PC-3 (cell line): Measurements from ENCODE around the gene MX1. TPM values are rescaled to one million over a fixed set of nuclear protein-coding genes. Genes with fewer than 3 reads are reported as not detected.

Experiments
- ATAC-seq: fragments of 200-7000 bp; cut with Tn5 transposase; 2 replicates; pipeline ENCODE4 v1.9.1; 2020; ENCODE audit warnings: mild to moderate bottlenecking, moderate library complexity
- BruUV-seq: library from RNA; stranded (reverse); fragments of 400-500 nt; replicated peaks from 2 replicates; lab custom pipeline; 2021; lab: Mats Ljungman, UMichigan
- CTCF ChIA-PET: fragments of 300-600 bp; sonication (Branson Sonifier 250); formaldehyde crosslinking; loops from one replicate; lab custom pipeline; 2022; ENCODE audit warnings: antibody characterized with exemption; lab: Charles Lee
- POLR2A ChIA-PET: fragments of 300-600 bp; sonication (Branson Sonifier 250); formaldehyde crosslinking; loops from one replicate; lab custom pipeline; 2022; ENCODE audit warnings: antibody characterized with exemption; ENCODE audit not compliant: unreplicated experiment; lab: Charles Lee
- DNase-seq: peaks from one replicate; pipeline ENCODE4 v3.0.0-alpha.2; 2015
- H2AFZ ChIP-seq: fragments of 300-600 bp; sonication (generic); 2 replicates; pipeline ENCODE4 v1.6.0; 2016; ENCODE audit warnings: antibody characterized with exemption, low read length
- H3F3A ChIP-seq: fragments of 300-600 bp; sonication (generic); one replicate; pipeline ENCODE4 v1.6.0; 2017; ENCODE audit warnings: antibody characterized with exemption, low read length, control low read depth, mild to moderate bottlenecking; ENCODE audit not compliant: unreplicated experiment
- H3K27ac ChIP-seq: fragments of 300-600 bp; sonication (generic); 2 replicates; pipeline ENCODE4 v1.5.1; 2016; ENCODE audit warnings: mild to moderate bottlenecking, low read length
- H3K27me3 ChIP-seq: fragments of 300-600 bp; sonication (generic); 2 replicates; pipeline ENCODE4 v1.6.1; 2016; ENCODE audit warnings: low read length, mixed read lengths
- H3K36me3 ChIP-seq: fragments of 300-600 bp; sonication (generic); 2 replicates; pipeline ENCODE4 v1.6.1; 2016; ENCODE audit warnings: low read depth, mixed run types, low read length, mixed read lengths
- H3K4me1 ChIP-seq: fragments of 300-600 bp; sonication (generic); 2 replicates; pipeline ENCODE4 v1.5.1; 2016; ENCODE audit warnings: low read length; ENCODE audit not compliant: insufficient read depth
- H3K4me2 ChIP-seq: fragments of 300-600 bp; sonication (generic); 2 replicates; pipeline ENCODE4 v1.6.0; 2016; ENCODE audit warnings: low read length
- H3K4me3 ChIP-seq: fragments of 300-600 bp; sonication (generic); 2 replicates; pipeline ENCODE4 v1.5.1; 2016; ENCODE audit warnings: mild to moderate bottlenecking, low read length, mixed read lengths
- H3K79me2 ChIP-seq: fragments of 300-600 bp; sonication (generic); 2 replicates; pipeline ENCODE4 v1.6.1; 2017; ENCODE audit warnings: low read length, mixed read lengths
- H3K9ac ChIP-seq: fragments of 300-600 bp; sonication (generic); 2 replicates; pipeline ENCODE4 v1.6.0; 2016; ENCODE audit warnings: mild to moderate bottlenecking, low read length
- H3K9me2 ChIP-seq: fragments of 300-600 bp; sonication (generic); replicated peaks from 2 replicates; pipeline ENCODE4 v1.6.1; 2016; ENCODE audit warnings: mixed run types, low read length, mixed read lengths
- H3K9me3 ChIP-seq: fragments of 300-600 bp; sonication (generic); 2 replicates; pipeline ENCODE4 v1.6.1; 2016; ENCODE audit warnings: low read length, mixed read lengths
- H4K20me1 ChIP-seq: fragments of 300-600 bp; sonication (generic); 2 replicates; pipeline ENCODE4 v1.6.1; 2016; ENCODE audit warnings: low read length, mixed read lengths
- EZH2 ChIP-seq: fragments of 300-600 bp; sonication (generic); IDR thresholded peaks from one replicate; pipeline ENCODE4 v1.6.1; 2017; ENCODE audit warnings: antibody characterized with exemption, mild to moderate bottlenecking, low read length; ENCODE audit not compliant: unreplicated experiment
- EZH2phosphoT487 ChIP-seq: fragments of 300-600 bp; sonication (generic); IDR thresholded peaks from 2 replicates; pipeline ENCODE4 v1.6.1; 2018; ENCODE audit warnings: mild to moderate bottlenecking, antibody characterized with exemption, low read length, borderline replicate concordance
- intact Hi-C: fragments of 100-400 bp; cut with micrococcal nuclease; formaldehyde crosslinking; loops from 2 replicates; pipeline ENCODE4 v1.9.0; 2023
- total RNA-seq: library from RNA; depleted of rRNA; stranded (reverse); fragments of >200 nt; gene quantifications from 2 replicates; pipeline ENCODE4 v1.2.3, GENCODE V29; 2014
- TF ChIP-seq, protein P1 (sequence below): fragments of 300-600 bp; sonication (generic); conservative IDR thresholded peaks from 2 replicates; pipeline ENCODE4 v1.5.1; 2017; ENCODE audit warnings: antibody characterized with exemption, low read depth, mild to moderate bottlenecking, low read length

The MX1 gene
- total RNA-seq, 1 experiment from 2014 or later, result 12.6 TPM

DNA sequence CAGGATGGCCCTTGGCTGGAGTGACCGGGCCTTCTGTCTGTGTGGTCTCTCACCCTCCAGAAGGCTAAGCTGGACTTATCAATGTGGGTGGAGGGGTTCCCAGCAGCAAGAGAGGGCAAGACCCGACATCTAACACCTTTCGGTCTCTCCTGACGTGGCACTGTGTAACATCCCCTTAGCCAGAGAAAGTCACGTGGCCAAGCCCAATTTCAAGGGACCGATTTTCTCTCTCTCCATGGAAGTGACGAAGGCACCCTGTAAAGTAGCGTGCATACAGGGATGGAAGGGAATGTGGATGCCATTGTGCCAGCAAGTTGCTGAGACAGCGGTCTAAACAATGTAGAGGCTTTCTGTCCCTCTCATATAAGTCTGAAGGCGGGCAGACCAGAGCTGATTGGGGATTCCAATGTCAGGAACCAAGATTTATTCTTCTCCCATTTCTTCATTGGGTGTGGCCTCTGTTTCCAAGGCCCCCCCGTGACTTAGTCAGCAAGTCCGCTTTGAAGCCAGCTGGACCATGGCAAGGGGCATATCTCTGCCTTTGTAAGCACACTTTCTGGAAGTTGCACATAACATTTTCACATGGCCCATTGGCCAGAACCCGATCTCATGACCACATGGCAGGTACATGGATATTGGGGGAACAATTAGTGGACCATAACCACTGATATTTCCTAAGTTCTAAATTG lies 12.5 kb downstream of the MX1 start:
- intact Hi-C loops, result no loop called here
- POLR2A ChIA-PET, result no interaction called here
- Histone ChIP-seq H3K27ac (no peak overlapping the region), H3K9me2 (no peaks in the 10 kb centered on the region), H3K36me3 (no peaks in the 10 kb centered on the region; the same call in 1 of the 2 replicates), H4K20me1 (no peaks in the 10 kb centered on the region), H3K9ac (no peak overlapping the region), H3K79me2 (no peaks in the 10 kb centered on the region), H3K27me3 (no peaks in the 10 kb centered on the region), H3K4me1 (no peaks in the 10 kb centered on the region), H3K4me3 (no peak overlapping the region), H3K4me2 (no peak overlapping the region), H2AFZ (no peak overlapping the region), H3F3A (no peaks in the 10 kb centered on the region), H3K9me3 (no peaks in the 10 kb centered on the region)
- no peak for TF ChIP-seq EZH2phosphoT487
- TF ChIP-seq, protein P1, sequence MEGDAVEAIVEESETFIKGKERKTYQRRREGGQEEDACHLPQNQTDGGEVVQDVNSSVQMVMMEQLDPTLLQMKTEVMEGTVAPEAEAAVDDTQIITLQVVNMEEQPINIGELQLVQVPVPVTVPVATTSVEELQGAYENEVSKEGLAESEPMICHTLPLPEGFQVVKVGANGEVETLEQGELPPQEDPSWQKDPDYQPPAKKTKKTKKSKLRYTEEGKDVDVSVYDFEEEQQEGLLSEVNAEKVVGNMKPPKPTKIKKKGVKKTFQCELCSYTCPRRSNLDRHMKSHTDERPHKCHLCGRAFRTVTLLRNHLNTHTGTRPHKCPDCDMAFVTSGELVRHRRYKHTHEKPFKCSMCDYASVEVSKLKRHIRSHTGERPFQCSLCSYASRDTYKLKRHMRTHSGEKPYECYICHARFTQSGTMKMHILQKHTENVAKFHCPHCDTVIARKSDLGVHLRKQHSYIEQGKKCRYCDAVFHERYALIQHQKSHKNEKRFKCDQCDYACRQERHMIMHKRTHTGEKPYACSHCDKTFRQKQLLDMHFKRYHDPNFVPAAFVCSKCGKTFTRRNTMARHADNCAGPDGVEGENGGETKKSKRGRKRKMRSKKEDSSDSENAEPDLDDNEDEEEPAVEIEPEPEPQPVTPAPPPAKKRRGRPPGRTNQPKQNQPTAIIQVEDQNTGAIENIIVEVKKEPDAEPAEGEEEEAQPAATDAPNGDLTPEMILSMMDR, result no peak
- no peak for TF ChIP-seq EZH2
- DNase-seq, result no peak
- CTCF ChIA-PET, result no interaction called here
- ATAC-seq, result no peak
- no TSS peak for BruUV-seq

GRCh38 chr21:41439248-41439647 lies 13.2 kb downstream of the MX1 start:
- H3K36me3 ChIP-seq, result no peaks in the 10 kb centered on the region; the same call in 1 of the 2 replicates
- no peak for DNase-seq
- no peak overlapping the region for H2AFZ ChIP-seq
- no peaks in the 10 kb centered on the region for H3F3A ChIP-seq
- ChIA-PET CTCF (no interaction called here), POLR2A (no interaction called here)
- TF ChIP-seq, protein P1, result no peak
- no peak for TF ChIP-seq EZH2
- TF ChIP-seq EZH2phosphoT487, result no peak
- H3K4me3 ChIP-seq, result no peak overlapping the region
- H3K4me1 ChIP-seq, result no peaks in the 10 kb centered on the region
- H3K4me2 ChIP-seq, result no peak overlapping the region
- no peak overlapping the region for H3K9ac ChIP-seq
- no peak overlapping the region for H3K27ac ChIP-seq
- H3K79me2 ChIP-seq, result no peaks in the 10 kb centered on the region
- intact Hi-C loops, result no loop called here
- no TSS peak for BruUV-seq
- ATAC-seq, result no peak
- no peaks in the 10 kb centered on the region for H3K9me2 ChIP-seq
- H4K20me1 ChIP-seq, result no peaks in the 10 kb centered on the region
- H3K9me3 ChIP-seq, result no peaks in the 10 kb centered on the region
- no peaks in the 10 kb centered on the region for H3K27me3 ChIP-seq

DNA sequence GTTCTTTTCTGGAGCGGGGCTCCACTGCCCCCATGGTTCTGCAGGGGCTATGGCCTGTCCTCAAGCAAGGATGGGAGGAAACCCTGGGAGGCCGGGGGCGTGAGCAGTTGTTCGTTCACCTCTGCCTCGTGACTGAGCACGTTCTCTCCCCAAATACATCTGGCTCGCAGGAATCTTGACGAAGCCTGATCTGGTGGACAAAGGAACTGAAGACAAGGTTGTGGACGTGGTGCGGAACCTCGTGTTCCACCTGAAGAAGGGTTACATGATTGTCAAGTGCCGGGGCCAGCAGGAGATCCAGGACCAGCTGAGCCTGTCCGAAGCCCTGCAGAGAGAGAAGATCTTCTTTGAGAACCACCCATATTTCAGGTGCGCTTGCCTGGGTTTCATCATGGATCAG lies 15.5 kb downstream of the MX1 start:
- Histone ChIP-seq H3K36me3 (no peaks in the 10 kb centered on the region), H3K9me3 (no peaks in the 10 kb centered on the region), H3F3A (no peaks in the 10 kb centered on the region), H3K27ac (no peak overlapping the region), H2AFZ (no peak overlapping the region), H3K79me2 (no peaks in the 10 kb centered on the region), H3K27me3 (no peaks in the 10 kb centered on the region), H3K4me2 (no peak overlapping the region), H3K4me1 (no peaks in the 10 kb centered on the region), H3K4me3 (no peak overlapping the region), H3K9me2 (no peaks in the 10 kb centered on the region), H3K9ac (no peak overlapping the region), H4K20me1 (no peaks in the 10 kb centered on the region)
- no TSS peak for BruUV-seq
- POLR2A ChIA-PET, result no interaction called here
- DNase-seq, result no peak
- TF ChIP-seq, protein P1, result no peak
- TF ChIP-seq EZH2phosphoT487 (no peak), EZH2 (no peak)
- intact Hi-C loops, result no loop called here
- CTCF ChIA-PET, result no interaction called here
- no peak for ATAC-seq
